COLO668 (cell line): ENCODE data around the gene GRK6.
A peak's percentile ranks its signal among the peaks of the same experiment; 100 is the strongest.

Experiments
- DNase-seq: peaks from one replicate; lab custom pipeline; 2025; ENCODE audit not compliant: unreplicated experiment; lab: John Stamatoyannopoulos, UW

The GRK6 gene

DNA sequence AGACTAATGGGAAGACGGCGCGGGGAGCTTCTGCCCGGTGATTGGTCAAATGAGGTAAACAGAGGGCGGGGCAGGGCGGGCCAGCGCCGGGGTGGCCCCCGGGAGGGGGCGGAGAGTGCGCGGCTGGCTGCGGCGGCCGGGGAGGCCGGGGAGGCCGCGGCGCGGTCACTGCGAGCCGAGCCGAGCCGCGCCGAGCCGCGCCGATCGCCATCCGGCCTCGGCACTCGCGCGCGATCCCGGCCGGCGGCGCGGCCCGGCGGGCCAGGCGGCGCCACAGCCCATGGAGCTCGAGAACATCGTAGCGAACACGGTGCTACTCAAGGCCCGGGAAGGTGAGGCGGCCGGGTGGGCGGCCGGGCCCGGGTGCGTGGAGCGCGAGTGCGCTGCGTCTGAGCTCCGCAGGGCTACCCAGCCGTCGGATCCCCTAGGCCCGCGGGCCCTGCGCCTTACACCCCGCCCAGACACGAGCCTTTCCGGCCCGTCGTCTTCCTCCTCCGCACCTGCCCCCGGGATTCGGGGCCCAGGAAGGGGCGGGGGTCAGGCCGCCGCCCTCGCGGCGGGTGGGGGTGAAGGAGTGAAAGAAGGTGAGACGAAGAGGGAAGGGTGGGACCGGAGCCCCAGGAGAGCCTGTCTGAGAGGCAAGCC lies at the start of gene GRK6:
Gene GRK6 (plus strand): TSS at position 111 of the 645 bp plus-strand sequence. CDS start 170 bp downstream, at position 281.
- peak; percentile 64 for DNase-seq

DNA sequence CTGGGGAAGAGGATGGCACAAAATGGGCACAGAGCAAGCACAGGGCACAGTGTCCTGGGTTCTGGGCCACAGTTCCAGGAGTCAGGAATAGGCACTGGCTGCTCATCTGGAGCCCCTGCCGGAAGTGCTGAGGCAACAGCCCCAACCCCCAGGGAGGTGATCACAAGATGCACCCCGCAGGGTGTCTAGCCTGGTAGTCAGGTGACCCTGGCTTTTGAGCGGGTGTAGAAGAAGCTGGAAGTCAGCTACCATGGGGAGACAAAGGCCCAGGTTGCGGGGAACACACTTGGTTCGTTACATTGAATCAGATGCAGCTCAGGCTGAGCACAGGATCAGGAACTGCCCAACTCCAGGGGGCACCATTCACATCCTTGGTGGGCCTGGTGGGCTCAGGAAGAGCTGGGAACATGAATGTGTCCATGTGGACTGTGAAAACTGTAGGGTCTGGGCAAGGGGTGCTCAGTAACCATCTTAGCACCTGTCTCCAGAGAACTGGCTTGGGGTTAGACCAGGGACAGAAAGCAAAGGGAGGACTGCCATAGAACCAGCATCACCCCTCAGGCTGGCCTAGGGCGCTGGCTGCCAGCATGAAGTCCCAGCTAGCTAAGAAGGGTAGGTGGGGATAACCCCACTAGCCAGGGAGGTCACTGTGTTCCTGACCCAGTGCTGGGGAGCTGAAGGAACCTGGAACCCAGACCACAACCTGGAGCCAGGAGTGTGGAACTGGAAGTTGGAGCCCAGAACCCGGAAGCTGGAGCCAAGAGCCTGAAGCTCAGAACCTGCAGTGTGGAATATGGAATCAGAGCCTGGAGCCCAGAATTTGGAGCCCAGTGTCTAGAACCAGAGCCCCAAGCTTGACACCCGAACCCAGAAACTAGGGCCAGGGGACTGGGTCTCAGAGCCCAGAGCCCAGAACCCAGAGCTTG lies 48.4 kb upstream of the GRK6 start:
- DNase-seq: no peak

DNA sequence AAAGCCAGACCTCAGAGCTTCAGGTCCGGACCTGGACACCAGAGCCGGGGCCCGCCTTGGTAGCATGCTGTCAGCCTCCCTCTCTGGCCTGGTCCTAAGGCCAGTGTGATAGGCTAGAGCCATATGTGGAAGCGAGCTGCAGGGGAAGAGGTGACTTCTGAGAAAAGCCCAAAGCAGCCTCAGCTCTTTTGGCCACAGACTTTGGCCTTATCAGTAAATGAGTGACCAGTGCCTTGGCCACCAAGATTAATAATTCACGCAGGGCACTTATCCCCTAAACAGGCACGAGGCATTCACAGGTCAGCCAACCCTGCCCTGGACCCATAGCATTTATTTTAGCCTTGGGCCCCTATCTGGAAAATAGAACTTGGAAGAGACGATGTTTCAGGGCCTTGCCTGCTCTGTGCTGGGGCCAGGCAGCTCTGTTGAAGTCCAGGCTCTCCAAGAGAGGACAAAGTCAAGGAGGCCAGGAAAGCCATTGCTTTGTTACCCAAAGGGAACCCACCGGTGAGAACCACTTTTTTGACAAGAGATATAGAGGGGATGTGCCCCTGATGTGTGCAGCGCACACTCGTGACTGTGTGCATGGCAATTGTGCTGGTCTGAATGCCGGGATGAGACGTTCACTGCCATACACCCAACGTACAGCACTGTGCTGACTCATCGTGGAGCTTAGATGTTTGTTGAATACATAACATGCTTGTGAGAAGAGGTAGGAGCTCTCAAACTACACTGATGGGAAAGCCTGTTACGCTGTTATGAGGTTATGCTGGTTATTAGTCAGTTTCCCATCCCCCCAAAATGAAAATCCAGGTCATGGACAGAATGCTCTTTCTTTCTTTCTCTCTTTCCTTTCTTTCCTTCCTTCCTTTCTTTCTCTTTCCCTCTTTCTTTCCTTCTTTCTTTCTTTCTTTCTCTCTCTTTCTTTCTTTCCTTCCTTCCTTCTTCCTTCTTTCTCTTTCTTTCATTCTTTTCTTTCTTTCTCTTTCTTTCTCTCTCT lies 47.3 kb upstream of the GRK6 start:
- DNase-seq: peak; percentile 17

DNA sequence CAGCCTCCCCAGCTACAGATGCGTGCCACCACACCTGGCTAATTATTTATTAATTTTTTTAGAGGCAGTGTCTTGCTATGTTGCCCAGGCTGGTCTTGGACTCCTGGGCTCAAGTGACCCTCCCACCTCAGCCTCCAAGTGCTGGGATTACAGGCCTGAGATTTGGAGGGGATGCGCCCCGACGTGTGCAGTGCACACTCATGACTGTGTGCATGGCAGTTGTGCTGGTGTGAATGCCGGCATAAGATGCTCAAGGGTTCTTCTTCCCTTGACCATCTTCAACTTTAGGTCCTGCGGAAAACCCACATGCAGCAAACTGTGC lies 45.7 kb upstream of the GRK6 start:
- no peak for DNase-seq

DNA sequence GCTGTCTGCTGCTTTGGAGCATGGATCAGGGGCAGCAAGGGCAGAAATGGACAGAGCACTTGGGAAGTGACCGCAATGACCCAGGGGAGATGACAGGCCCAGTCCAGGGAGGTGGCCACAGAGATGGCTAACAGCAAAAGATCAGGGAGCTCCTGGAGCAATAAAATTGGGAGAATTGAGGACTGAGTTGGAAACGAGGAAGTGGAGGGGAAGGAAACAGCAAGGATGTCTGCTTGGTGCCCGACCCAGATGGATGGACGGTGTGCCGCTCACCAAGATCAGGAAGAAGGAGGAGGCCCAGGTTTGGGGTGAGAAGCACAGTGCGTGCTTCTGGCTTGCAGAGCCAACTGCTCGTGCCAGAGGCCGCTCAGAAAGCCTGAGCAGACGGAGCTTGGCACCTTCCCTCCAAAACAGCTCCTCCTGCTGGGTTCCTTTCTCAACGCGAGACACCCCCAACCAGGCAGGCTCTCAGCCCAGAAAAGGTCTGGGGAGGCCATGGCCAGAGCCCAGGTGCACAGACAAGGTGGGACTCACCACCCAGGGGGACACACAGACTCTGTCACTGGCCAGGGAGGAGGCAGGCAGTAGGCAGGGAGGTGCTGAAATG lies 44.0 kb upstream of the GRK6 start:
- no peak for DNase-seq

DNA sequence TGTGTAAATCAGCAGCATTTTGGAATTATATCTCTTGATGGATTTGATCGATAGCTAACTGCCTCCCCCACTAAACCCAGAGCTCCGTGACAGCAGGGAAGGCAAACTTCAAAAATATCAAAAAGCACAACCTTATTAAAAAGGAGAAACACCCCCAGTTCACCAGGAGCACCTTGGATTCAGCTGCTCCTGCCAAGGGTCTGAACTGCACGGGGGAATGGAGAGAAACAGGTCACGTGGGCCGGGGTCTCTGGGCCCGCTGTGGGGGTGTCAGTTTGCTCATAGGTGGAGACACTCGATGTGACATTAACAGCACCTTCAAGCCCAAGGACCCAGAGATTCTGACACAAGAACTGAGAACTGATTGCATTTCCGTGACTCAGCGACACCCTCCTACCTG lies 43.3 kb upstream of the GRK6 start:
- DNase-seq: no peak

DNA sequence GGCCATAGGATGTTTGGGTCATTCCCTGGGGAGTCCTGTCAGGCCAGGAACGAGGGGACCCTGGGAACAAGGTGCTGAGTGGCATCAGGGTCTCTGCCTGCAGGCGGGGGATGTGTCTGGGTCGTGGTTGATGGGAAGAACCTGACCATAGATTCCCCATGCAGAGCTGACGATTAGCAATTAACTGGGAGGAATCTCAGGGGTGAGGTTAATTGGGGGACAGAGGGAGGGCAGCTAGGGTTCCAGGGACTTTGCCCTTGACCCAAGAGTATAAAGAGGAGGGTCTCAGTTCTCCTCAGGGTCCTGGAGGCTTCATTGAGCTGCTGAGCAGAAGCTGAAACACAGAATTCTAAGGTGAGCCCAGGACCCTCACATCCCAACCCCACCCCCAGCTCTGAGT lies 42.3 kb upstream of the GRK6 start, which contains the start of gene SLC34A1:
Gene SLC34A1 (plus strand): TSS at position 301 of the 400 bp plus-strand sequence. CDS start 1,308 bp downstream, outside the sequence.
- no peak for DNase-seq

DNA sequence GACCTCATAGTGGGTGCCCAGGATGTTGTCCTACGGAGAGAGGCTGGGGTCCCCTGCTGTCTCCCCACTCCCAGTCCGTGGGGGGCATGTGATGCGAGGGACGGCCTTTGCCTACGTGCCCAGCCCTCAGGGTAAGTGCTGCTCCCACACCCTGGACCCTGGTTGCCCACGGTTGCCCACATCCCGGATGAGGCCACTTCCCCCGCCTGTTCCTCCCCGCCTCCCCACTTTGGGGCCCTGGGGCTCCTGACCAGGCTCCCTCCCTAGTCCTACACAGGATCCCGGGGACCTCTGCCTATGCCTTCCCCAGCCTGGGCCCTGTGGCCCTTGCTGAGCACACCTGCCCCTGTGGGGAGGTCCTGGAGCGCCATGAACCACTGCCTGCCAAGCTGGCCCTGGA lies 40.8 kb upstream of the GRK6 start:
- DNase-seq: no peak

DNA sequence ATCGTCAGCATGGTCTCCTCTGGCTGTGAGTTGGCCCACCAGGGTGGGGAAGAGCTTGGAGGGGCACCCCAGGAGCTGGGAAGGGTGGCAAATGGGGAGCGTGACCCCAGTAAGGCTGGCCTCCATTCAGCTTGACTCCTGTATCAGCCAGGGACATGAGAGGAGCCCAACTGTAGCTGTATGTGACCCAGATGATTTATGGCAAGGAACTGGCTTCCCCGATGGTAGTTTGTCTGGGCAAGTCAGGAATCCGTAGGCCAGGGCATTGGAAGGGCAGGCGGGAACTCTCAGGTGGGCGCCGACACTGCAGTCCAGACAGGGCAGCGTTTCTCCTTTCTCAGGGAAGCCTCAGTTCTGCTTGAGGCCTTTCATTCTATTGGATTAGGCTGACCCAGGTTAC lies 39.9 kb upstream of the GRK6 start:
- DNase-seq: no peak

DNA sequence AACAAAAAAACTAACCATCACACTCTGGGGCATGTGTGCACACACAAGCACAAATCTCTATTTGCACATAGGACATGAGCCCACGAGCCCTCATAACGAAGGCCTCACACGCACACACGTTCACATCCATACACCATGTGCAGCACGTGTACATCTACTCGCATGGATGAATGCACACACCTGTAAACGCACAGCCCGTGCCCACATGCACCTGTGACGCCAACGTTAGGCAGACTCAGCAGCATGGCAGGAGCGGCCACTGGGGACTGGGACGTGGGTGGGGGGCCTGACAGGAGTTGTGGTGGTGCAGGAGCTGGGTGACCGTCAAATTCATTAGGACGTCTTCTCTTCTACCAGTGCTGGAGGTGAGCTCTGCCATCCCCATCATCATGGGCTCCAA lies 39.1 kb upstream of the GRK6 start:
- peak; percentile 25 for DNase-seq

DNA sequence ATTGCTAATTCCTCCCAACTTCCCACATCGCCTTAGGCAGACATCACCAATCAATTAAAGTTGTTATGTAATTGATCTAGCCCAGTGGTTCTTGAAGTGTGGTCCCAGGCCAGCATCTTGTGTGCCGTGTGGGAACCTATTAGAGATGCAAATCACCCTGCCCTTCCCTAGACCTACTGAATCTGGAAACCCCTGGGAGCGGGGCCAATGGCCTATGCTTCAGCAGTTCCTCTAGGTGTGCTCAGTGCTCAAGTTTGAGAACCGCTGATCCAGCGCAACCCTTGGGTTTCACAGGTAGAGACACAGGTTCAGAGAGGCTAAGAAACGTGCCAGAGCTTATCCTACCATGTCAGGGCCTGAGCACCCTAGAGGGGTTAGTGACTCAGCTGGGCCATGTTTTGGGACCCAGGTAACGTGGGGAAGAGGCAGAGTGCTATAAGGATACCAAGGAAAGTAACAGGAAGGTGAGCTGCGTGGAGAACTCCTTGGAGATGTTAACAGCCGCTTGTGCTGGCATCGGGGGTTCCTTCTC lies 37.9 kb upstream of the GRK6 start:
- no peak for DNase-seq

DNA sequence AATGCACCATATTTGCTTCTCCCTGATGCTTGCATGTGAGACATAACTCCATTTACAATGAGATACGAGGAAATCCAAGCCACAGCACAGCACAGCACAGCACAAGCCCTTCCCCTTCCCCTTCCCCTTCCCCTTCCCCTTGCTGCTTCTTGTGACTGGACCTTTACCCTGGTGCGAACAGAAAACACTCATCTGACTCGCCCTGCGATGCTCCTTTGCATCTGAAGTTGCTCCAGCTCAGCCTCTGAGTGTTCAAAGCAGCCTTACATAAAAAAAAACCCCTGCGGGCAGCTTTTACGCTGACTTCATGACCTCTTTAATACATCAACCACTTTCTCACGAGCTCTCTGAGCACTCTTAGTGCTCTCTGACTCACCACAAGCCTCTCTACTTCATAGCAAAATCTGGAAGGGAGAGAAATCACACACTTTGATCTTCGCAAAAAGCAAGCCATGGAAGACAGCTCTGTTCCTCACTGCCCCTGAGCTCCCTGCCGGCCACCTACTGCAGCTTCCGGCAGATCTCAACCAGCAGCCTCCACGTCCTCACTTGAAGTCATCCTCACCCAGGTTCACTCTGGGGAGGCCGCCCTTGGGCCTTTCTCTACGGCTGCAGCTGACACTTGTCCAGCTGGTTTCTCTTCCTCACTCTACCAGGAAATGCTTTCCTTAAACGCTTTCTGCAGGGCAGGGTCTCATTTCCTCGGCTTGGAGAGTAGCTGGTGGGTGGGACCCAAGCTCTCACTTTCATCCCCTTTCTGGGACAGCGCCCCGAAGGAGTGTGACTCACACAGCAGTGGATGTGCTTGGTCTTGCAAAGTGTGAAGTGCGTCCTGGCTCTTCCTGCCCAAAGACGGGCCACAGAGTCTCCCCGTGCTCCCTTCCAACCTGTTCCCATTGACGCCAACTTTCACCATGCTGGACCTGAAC lies 37.0 kb upstream of the GRK6 start:
- no peak for DNase-seq

DNA sequence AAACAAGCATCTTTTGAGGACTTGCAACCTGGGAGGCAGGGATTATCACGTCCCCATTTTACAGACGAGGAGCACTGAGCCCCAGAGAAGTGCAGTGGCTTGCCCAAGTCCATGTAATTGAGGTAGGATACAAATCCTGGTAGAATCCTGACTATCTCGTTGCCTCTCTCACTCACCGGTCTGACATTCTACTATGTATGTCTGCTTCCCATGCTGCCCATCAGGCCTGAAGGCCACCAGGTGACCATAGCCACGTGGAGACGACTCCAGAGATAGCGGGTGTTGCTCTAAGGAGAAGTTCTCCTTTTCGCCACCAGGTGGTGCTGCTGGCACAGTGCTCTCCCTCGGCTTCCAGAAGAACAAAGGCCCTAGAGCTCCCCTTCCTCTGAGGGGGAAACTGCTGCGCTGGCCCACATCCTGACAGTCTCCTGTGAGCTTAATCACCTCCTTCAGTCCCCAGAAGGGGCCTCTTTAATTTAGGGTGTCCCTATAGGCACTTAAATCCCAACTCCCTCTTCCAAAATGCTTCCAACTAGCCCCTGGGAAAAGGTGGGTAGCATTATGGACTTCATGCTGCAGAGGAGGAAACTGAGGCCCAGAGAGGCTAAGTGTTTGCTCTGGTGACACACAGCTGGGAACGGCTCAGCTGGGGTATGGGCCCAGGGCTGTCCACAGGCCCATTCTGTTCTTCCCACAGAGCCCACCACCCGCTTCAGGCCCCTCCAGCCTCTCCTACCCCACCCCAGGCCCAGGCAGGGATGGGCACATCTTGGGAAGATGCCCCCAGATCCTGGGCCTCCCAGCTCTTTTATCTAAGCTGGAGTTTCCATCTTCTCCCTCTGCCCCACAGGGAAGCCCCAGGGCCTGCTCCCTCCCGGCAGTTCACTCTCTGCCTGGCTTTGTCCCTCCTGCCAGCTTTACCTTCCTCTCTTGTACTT lies 35.8 kb upstream of the GRK6 start:
- DNase-seq: peak; percentile 71

DNA sequence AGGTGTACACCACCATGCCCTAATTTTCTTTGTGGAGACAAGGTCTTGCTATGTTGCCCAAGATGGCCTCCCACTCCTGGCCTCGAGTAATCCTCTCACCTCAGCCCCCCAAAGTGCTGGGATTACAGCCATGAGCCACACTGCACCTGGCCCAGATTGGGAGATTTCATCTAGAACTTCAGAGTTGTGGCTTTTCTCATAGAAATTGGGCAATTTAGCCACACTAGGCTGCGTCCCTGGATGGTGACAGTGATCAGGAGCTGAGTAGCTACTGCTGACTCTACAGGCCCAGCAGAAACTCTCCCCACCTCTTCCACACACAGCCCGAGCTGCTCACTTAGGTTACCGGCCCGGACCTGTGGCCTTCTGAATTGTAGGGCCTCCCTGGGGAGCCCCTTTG lies 33.7 kb upstream of the GRK6 start:
- no peak for DNase-seq

DNA sequence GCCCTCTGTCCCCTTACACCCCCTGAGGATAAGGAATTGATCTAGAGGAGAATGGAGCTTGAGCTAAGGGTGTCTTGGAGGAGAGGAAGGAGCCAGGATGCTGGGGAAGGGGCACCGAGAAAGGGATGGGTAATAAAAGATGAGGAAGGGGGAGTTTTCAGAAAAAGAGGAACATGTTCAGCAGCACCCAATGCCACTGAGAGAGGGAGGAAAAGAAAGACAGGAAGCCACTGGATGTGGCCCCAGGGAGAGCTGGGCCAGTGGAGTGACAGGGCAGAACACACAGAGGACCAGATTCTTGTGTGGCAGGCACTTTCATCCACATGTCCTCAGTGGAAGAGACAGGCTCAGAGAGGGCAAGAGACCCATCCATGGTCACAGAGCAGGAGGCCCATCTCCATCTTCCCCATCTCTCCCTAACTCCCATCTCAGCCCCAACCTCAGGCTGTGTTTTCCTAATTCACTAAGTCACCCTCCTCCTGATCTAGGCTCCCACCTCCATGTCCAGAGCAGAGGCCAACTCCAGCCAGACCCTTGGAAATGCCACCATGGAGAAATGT lies 33.2 kb upstream of the GRK6 start:
- no peak for DNase-seq

DNA sequence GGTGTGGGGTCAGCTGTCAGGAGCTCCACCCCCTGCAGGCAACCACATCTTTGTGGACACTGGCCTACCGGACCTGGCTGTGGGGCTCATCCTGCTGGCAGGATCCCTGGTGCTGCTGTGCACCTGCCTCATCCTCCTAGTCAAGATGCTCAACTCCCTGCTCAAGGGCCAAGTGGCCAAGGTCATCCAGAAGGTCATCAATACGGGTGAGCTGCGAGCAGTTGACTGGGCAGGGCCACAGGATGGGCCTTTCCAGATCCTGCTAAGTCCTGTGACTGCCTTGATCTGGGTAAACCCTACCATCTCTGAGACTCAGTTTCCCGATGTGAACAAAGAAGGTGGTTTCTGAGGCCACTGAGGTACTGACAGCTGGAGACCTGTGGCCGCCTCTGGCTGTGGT lies 32.5 kb upstream of the GRK6 start:
- peak; percentile 36 for DNase-seq

DNA sequence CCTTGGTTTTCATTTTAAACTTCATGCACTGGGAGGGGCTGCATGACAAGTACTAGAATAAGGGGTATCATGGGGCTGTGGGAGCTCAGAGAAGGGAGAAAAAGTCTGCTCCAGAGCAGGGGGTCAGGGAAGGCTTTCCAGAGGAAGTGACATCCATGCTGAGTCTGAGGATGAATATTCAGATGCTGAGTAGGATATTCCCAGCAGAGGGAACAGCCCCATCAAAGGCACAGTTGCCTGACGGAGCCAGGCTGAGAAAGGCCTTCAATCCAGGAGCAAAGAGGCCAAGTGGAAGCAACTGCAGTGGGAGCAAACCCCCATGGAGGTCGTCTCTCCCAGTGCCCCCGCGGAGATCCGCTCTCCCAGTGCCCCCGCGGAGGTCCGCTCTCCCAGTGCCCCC lies 30.4 kb upstream of the GRK6 start:
- DNase-seq: no peak

DNA sequence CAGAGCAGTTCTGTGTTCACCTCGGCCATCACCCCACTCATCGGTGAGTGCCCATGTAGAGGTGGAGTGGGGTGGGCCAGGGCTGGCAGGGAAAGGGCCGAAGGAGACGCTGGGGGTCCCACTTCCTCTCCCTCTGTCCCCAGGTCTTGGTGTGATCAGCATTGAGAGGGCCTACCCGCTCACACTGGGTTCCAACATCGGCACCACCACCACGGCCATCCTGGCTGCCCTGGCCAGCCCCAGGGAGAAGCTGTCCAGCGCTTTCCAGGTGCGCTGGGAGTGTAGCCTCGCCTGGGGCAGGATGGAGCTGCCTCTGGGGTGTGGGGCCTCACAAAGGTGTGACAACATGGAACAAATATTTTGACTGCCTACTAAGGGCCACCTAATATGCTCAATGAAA lies 29.7 kb upstream of the GRK6 start:
- no peak for DNase-seq
